ENCODE data around the gene CRKL.
"Not testable (repeated sequence)": the region's sequence is repeated elsewhere in the genome, so short reads cannot be mapped to it uniquely, and the experiment has no call there.

The CRKL gene

GRCh38 chr22:20887375-20887774 lies 29.8 kb upstream of the CRKL start:
- no peak for DNase-seq (ENCODE audit: extremely low read depth, low read depth)
- H3K4me3 ChIP-seq (replicated peaks; ENCODE audit: low read depth, low read length), result no peak overlapping the region
- TF ChIP-seq CTCF (IDR thresholded peaks at IDR 0.05; ENCODE audit: low read depth, low read length, missing control alignments), result no peak

GRCh38 chr22:20889025-20889704 lies 28.0 kb upstream of the CRKL start:
- H3K4me3 ChIP-seq (replicated peaks; ENCODE audit: low read depth, low read length), result no peak overlapping the region
- DNase-seq (ENCODE audit: extremely low read depth, low read depth), result no peak
- TF ChIP-seq CTCF (IDR thresholded peaks at IDR 0.05; ENCODE audit: low read depth, low read length, missing control alignments), result no peak

GRCh38 chr22:20889904-20890540 lies 27.2 kb upstream of the CRKL start:
- no peak for TF ChIP-seq CTCF (IDR thresholded peaks at IDR 0.05; ENCODE audit: low read depth, low read length, missing control alignments)
- no peak for DNase-seq (ENCODE audit: extremely low read depth, low read depth)
- no peak overlapping the region for H3K4me3 ChIP-seq (replicated peaks; ENCODE audit: low read depth, low read length)

GRCh38 chr22:20890975-20891374 lies 26.2 kb upstream of the CRKL start:
- no peak for TF ChIP-seq CTCF (IDR thresholded peaks at IDR 0.05; ENCODE audit: low read depth, low read length, missing control alignments)
- DNase-seq (ENCODE audit: extremely low read depth, low read depth), result no peak
- H3K4me3 ChIP-seq (replicated peaks; ENCODE audit: low read depth, low read length), result no peak overlapping the region

- H3K4me3 ChIP-seq (replicated peaks; ENCODE audit: low read depth, low read length); DNase-seq (ENCODE audit: extremely low read depth, low read depth): not testable (repeated sequence)
Observed at GRCh38 chr22:20897737-20898136, 19.5 kb upstream of the CRKL start.

GRCh38 chr22:20899827-20900423 lies 17.3 kb upstream of the CRKL start:
- TF ChIP-seq CTCF (IDR thresholded peaks at IDR 0.05; ENCODE audit: low read depth, low read length, missing control alignments), result no peak
- DNase-seq (ENCODE audit: extremely low read depth, low read depth), result no peak
- no peak overlapping the region for H3K4me3 ChIP-seq (replicated peaks; ENCODE audit: low read depth, low read length)

GRCh38 chr22:20901093-20902033 lies 15.8 kb upstream of the CRKL start:
- H3K4me3 ChIP-seq (replicated peaks; ENCODE audit: low read depth, low read length); DNase-seq (ENCODE audit: extremely low read depth, low read depth): not testable (repeated sequence)
